Measurements from ENCODE around the gene HACD1.

Gene HACD1

GRCh38 chr10:17548770-17549169 is 68.4 kb downstream of the HACD1 start:
- peaks cover 2% of the 10 kb centered on the region for H3K4me1 ChIP-seq (ENCODE audit: insufficient read depth, insufficient read length)
- peaks cover 4% of the 10 kb centered on the region; the same call in 1 of the 2 replicates for H3K9me3 ChIP-seq (ENCODE audit: insufficient read depth, low read length)
- no peaks in the 10 kb centered on the region for H3K36me3 ChIP-seq (ENCODE audit: insufficient read depth, insufficient read length, low read length)
- DNase-seq (ENCODE audit: low read depth, low spot score): no peak
- no peak overlapping the region for H3K9ac ChIP-seq (ENCODE audit: insufficient read length, low read depth)
- H3K27me3 ChIP-seq (ENCODE audit: insufficient read depth, insufficient read length): no peaks in the 10 kb centered on the region
- no peak for TF ChIP-seq ZNF274 (IDR thresholded peaks at IDR 0.05; ENCODE audit: low read depth, low read length)
- TF ChIP-seq YY1 (IDR thresholded peaks at IDR 0.05; ENCODE audit: insufficient read depth, insufficient read length): no peak
- no peak for TF ChIP-seq SUZ12 (IDR thresholded peaks at IDR 0.05; ENCODE audit: extremely low read depth, insufficient read depth, insufficient read length)
- no peak overlapping the region for H3K4me3 ChIP-seq (ENCODE audit: insufficient read length, low read depth)

DNA sequence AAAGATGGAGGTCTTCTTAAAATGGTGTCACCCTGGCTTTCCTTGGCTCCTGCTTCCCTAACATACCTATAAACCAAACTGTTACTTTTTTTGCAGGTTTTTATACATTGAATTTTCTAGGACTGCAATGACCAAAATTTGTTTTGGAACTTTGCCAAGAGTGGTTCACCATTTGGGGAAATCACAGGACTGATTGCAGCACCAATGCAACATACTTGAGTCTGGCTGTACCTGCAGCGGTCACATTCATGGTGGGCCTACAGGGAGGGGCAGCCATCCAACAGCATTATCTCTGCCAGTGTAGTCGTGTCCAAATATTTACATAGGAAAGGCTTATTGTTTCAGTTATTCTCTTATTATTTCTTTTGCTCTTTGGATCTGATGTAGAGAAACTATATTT is 69.0 kb downstream of the HACD1 start:
- TF ChIP-seq YY1 (IDR thresholded peaks at IDR 0.05; ENCODE audit: insufficient read depth, insufficient read length): no peak

GRCh38 chr10:17547060-17547459 is 70.1 kb downstream of the HACD1 start:
- peaks cover 2% of the 10 kb centered on the region for H3K4me1 ChIP-seq (ENCODE audit: insufficient read depth, insufficient read length)
- no peak overlapping the region for H3K4me3 ChIP-seq (ENCODE audit: insufficient read length, low read depth)
- no peak for DNase-seq (ENCODE audit: low read depth, low spot score)
- no peaks in the 10 kb centered on the region for H3K27me3 ChIP-seq (ENCODE audit: insufficient read depth, insufficient read length)
- H3K9me3 ChIP-seq (ENCODE audit: insufficient read depth, low read length): peaks cover 8% of the 10 kb centered on the region; the same call in 1 of the 2 replicates
- H3K36me3 ChIP-seq (ENCODE audit: insufficient read depth, insufficient read length, low read length): no peaks in the 10 kb centered on the region
- no peak overlapping the region for H3K9ac ChIP-seq (ENCODE audit: insufficient read length, low read depth)
- TF ChIP-seq SUZ12 (IDR thresholded peaks at IDR 0.05; ENCODE audit: extremely low read depth, insufficient read depth, insufficient read length) (no peak), ZNF274 (IDR thresholded peaks at IDR 0.05; ENCODE audit: low read depth, low read length) (no peak), YY1 (IDR thresholded peaks at IDR 0.05; ENCODE audit: insufficient read depth, insufficient read length) (no peak)

More for the DNA sequence above, 69.0 kb downstream of the HACD1 start:
- peaks cover 2% of the 10 kb centered on the region for H3K4me1 ChIP-seq (ENCODE audit: insufficient read depth, insufficient read length)
- H3K4me3 ChIP-seq (ENCODE audit: insufficient read length, low read depth): no peak overlapping the region
- H3K9ac ChIP-seq (ENCODE audit: insufficient read length, low read depth): no peak overlapping the region
- peaks cover 8% of the 10 kb centered on the region; the same call in 1 of the 2 replicates for H3K9me3 ChIP-seq (ENCODE audit: insufficient read depth, low read length)
- no peak for DNase-seq (ENCODE audit: low read depth, low spot score)
- H3K27me3 ChIP-seq (ENCODE audit: insufficient read depth, insufficient read length): no peaks in the 10 kb centered on the region
- H3K36me3 ChIP-seq (ENCODE audit: insufficient read depth, insufficient read length, low read length): no peaks in the 10 kb centered on the region

DNA sequence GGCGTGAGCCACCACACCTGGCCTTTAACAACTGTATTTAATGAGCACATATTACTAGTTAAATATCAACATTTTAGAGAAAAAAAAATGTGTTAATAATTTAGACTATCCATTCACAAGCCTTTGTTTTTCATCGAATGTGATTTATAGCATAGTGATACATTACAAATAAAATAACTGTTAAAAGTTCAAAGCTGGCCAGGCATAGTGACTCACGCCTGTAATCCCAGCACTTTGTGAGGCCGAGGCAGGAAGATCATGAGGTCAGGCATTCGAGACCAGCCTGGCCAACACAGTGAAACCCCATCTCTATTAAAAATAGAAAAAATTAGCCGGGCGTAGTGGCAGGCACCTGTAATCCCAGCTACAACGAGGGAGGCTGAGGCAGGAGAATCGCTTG is 72.7 kb downstream of the HACD1 start:
- DNase-seq (ENCODE audit: low read depth, low spot score): no peak
- H3K9ac ChIP-seq (ENCODE audit: insufficient read length, low read depth): no peak overlapping the region
- H3K9me3 ChIP-seq (ENCODE audit: insufficient read depth, low read length): peaks cover 8% of the 10 kb centered on the region; the same call in 1 of the 2 replicates
- no peaks in the 10 kb centered on the region for H3K27me3 ChIP-seq (ENCODE audit: insufficient read depth, insufficient read length)
- no peaks in the 10 kb centered on the region for H3K36me3 ChIP-seq (ENCODE audit: insufficient read depth, insufficient read length, low read length)
- no peak overlapping the region for H3K4me3 ChIP-seq (ENCODE audit: insufficient read length, low read depth)
- TF ChIP-seq ZNF274 (IDR thresholded peaks at IDR 0.05; ENCODE audit: low read depth, low read length) (no peak), YY1 (IDR thresholded peaks at IDR 0.05; ENCODE audit: insufficient read depth, insufficient read length) (no peak), SUZ12 (IDR thresholded peaks at IDR 0.05; ENCODE audit: extremely low read depth, insufficient read depth, insufficient read length) (no peak)
- peaks cover 2% of the 10 kb centered on the region for H3K4me1 ChIP-seq (ENCODE audit: insufficient read depth, insufficient read length)

Measured in NT2/D1 (cell line).